Dedifferentiated amniotic fluid mesenchymal stem cell (primary cell): ENCODE results near the gene PCNX4.

Experiments used
- DNase-seq: peaks from one replicate; pipeline ENCODE4 v3.0.0-alpha.2; 2016; ENCODE audit errors: extremely low spot score

Gene PCNX4

DNA sequence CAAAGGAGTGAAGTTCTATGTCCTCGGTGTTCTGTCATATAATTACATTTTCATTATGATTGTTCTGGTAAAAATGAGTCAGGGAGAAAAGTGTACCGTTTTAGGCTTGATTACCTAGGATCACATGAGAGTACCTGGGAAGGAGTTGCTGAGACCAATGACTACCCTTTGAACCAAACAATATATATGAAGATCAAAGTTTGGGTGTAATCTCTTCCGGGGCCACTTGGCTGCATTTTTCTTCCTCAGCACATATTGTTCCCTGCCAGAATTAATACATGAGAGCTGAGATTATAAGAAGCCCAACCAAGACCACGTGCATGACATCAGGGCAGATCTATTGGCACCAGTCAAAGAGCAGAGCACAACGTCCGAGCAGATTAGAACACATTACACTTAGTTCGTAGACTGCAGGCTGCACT, 114.5 kb downstream of the PCNX4 start:
- no peak for DNase-seq

DNA sequence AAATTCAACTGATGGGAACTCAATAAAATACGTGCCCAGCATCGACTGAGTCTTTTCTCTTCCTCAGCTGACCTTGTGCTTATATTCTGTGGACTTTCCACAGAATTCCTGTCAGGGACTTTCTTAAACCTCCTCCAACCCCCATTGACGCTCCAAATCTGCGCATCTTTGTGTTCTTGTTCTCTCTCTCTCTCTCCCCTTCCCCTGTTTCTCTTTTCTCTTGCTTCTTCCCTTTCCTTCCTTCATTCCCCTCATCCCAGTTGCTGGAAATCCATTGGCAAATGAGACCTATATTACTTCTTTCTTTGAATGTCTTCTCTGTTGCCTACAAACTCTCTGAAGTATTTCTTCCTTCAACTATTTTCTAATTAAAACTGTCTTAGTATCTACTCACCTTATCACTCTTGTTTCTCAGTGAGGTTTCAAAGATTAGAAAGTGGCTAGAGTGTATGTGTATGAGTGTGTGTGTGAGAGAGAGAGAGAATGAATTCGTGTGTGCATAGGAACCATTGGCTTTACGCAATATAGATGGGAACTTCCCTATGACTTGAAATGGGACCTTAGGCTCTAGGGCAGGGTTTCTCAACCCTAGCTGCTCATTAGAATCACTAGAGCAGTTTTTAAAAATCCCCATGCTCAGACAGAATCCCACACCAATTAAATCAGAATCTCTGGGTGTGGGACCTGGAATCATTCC, 115.3 kb downstream of the PCNX4 start:
- DNase-seq: no peak

DNA sequence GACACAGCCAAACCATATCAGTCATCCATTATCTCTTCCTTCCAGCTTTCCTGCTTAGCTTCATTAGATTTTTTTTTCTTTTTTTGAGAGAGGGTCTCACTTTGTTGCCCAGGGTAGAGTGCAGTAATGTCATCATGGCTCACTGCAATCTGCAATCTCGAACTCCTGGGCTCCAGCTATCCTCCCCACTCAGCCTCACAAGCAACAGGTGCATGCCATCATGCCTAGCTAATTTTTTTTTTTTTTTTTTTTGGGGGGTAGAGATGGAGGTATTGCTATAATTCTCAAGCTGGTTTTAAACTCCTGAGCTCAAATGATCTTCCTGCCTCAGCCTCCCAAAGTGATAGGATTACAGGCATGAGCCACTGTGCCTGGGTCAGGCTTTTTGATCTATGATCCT, 119.0 kb downstream of the PCNX4 start:
- no peak for DNase-seq

DNA sequence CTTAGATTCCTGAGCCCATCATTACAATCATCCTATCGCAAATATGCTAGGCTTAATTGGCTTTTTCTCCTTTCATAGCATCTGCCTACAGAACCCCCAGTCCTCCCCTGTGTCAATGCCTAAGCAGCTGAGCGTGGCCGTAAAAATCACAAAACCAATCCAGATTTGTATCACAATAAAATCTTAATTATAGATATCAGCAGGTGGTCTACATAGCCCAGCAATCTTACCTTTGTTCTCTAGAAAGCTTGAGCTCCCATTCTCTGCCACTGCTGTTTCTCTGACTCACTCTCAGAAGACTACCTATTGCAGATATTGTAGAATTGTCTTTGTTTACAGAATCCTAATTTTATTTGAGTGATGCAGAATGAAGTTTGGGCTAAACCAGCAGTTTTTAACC, 119.4 kb downstream of the PCNX4 start:
- no peak for DNase-seq

DNA sequence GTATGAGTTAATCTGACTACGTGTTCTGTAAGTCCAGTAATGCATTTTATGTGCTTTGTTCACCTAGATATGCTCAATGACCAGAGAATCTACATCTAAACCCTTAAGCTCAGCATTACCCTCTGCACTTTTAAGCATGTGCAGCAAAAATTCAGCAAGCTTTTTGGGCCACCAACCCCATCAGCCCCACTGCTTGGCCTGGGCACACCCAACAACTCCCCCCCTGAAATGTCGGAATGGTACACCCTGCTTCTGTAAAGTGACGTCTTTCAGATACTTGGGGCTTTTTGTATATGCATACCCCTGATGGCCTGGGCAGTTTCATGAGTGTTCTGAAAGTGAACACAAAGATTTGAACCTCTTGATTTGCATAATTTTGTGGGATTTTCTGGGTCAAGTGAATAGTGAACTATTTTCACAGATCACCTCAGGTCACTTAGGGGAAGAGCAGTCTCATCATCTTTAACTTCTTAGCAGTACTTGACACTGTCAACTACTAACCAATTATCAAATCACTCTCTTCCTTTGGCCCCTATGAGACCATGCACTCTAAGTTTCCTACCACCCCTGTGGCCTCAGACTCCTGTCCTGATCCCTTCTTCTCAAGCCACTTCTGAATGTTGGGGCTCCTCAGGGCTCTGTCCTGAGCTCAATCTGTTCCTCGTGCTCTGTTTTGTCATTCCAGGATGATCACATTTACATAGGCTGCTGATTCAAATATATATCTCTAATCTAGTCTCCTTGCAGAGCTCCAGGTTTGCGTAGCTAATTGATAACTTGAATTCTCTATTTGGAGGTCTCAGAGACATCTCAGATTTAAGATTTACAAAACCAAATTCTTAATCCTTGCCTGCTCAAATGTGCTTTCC, 121.0 kb downstream of the PCNX4 start:
- DNase-seq: no peak

DNA sequence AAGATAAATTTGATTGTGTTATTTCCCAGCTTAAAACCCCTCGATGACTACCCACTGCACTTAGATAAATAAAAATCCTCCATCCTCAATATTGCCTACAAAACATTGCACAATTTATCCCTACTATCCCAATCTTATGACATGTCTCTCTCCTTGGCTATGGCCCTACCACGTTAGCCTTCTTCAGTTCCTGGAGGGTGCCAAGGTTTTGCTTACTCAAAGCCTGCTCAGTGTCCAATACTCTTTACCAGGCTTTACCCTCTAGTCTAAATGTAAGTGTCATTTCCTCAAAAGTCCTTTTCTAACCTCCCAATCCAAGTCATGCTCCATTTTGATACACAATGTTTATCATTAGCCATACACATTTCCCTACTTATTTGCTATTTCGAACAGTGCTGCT, 122.3 kb downstream of the PCNX4 start:
- DNase-seq: no peak

DNA sequence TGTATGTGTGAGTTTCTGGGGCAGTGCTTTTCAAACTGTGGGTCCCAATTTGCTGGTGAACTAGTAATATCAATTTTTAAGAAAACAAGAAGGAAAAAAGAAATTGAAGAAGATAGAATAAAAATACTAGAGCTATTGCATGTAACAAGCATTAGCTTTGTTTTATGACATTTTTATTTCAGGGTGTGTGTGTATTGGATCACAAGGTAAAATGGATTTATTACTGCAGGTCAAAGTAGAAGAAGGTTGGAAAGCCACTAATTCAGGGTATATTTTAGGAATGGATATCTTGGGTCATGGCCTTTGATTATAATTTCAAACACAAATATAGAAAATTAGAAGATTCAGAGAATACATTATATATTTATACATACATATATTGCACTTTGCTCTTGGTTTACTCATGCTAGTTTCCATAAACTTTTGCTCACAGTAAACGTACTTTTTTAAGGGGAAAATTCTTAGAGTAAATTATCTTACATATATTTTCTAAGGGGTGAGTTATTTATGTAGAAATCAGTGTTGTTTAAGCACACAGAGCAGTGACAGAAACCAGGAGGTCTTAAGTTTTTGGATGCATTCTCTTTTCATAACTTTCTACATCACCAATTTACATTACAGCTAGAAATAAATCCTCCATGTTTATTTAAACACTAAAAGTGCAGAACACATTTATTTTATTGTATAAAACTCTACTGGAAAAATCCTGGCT, 122.8 kb downstream of the PCNX4 start:
- DNase-seq: no peak

DNA sequence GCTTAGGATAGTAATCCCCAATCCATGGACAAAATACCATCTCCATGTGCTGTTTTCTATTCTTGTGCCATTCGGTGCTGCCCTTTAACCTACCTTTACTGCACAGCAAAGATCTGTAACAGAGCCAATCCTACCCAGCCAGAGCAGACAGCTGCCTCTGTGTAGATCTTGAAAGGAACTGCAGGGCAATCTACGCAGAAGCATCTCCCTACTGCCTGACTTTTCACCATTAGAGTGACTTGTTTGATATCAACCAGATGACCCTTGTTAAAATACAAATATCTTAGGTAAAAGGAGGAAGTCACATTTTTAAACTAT, 123.4 kb downstream of the PCNX4 start:
- no peak for DNase-seq

DNA sequence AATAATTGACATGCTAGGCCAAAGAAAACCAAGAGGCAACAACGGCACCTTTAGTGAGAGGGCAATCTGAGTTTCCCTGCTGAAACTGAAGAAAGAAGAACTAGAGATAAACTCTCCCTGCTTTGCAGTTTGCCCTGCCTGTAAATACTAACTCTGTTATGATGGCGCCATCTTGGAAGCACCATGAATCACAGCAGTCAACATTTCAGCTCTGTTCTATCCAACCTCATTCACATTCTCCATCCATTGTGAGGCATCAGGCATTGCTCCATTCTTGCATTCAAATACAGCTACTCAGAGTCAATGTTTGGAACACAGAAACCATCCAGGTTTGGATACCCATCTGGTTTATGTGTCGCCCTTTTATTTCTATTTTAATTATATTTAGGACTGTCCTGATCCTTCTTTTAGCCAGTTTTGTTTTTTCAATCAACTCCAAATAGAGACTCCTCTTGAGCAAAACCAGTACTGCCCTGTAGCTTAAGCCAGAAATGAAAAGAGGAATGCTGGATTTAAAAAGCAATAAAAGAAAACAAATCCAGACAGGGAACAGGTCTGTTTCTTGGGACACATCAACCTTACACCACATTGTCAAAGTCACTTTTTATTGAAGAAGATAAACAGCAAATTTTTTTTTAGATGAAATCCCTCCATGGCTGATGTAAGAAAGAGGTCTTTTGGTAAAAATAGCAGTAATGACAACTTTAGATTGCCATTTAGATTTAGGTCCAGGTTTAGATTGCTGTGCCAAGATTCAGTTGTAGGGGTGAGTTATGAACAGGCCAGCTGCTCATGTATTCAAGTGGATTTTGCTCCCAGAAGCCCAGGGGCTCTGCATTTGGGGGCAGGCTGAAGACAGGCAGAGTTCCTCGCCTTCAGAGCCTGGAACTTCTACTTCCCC, 124.0 kb downstream of the PCNX4 start:
- DNase-seq: no peak

DNA sequence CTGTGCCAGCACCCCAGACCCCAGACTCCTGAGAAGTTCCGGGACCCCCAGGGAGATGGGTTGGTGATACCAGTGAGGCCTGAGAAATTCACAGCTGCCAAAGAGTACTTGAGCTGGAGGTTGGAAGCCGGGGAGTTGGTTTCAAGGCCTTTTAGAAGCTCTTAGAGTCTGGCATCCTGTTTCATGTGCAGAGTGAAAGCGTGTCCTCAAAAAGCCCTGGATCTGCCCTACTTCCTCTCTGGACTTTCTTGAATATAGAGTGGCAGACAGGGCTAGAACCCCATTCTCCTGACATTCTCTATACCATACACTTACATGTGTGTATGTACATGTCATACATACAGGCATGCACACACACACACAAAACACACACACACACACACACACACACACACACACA, 126.0 kb downstream of the PCNX4 start:
- no peak for DNase-seq
